Loucy (cell line): Measurements from ENCODE around the gene IFNA1.
A peak's percentile ranks its signal among the peaks of the same experiment; 100 is the strongest.

Experiments used
- H2AFZ ChIP-seq: fragments of 200-600 bp; sonication (generic); 2 replicates; pipeline ENCODE4 v1.6.0; 2016; ENCODE audit warnings: antibody characterized with exemption, mild to moderate bottlenecking, low read length, moderate library complexity
- H3F3A ChIP-seq: fragments of 200-600 bp; 2 replicates; pipeline ENCODE4 v1.6.0; 2016; ENCODE audit warnings: antibody characterized with exemption, low read depth, mild to moderate bottlenecking
- H3K27me3 ChIP-seq: fragments of 200-600 bp; sonication (generic); 2 replicates; pipeline ENCODE4 v1.6.1; 2014; ENCODE audit warnings: low read length, mild to moderate bottlenecking; ENCODE audit not compliant: insufficient read depth, poor library complexity, severe bottlenecking
- H3K36me3 ChIP-seq: fragments of 200-600 bp; sonication (generic); 2 replicates; pipeline ENCODE4 v1.6.1; 2016; ENCODE audit warnings: low read length; ENCODE audit not compliant: insufficient read depth
- H3K4me1 ChIP-seq: fragments of 200-600 bp; sonication (generic); 2 replicates; pipeline ENCODE4 v1.5.1; 2014; ENCODE audit warnings: low read length, mild to moderate bottlenecking; ENCODE audit not compliant: insufficient read depth, poor library complexity, severe bottlenecking
- H3K4me2 ChIP-seq: fragments of 200-600 bp; sonication (generic); 2 replicates; pipeline ENCODE4 v1.6.0; 2014; ENCODE audit warnings: antibody characterized with exemption, low read length, low read depth, mild to moderate bottlenecking; ENCODE audit not compliant: poor library complexity, severe bottlenecking
- H3K4me3 ChIP-seq: fragments of 200-600 bp; sonication (generic); 2 replicates; pipeline ENCODE4 v1.5.1; 2014; ENCODE audit warnings: low read length, mild to moderate bottlenecking, mixed read lengths; ENCODE audit not compliant: poor library complexity, severe bottlenecking
- H3K79me2 ChIP-seq: fragments of 200-600 bp; sonication (generic); 2 replicates; pipeline ENCODE4 v1.6.1; 2014; ENCODE audit warnings: low read length; ENCODE audit not compliant: insufficient read depth
- H3K9ac ChIP-seq: fragments of 200-600 bp; sonication (generic); 2 replicates; pipeline ENCODE4 v1.6.0; 2014; ENCODE audit warnings: mild to moderate bottlenecking, low read depth, low read length, moderate library complexity; ENCODE audit not compliant: poor library complexity, severe bottlenecking
- H3K9me2 ChIP-seq: fragments of 200-600 bp; sonication (generic); replicated peaks from 2 replicates; pipeline ENCODE4 v1.6.1; 2016; ENCODE audit warnings: low read depth, low read length, mixed read lengths
- H3K9me3 ChIP-seq: fragments of 200-600 bp; sonication (generic); 2 replicates; pipeline ENCODE4 v1.6.1; 2014; ENCODE audit warnings: mild to moderate bottlenecking, antibody characterized with exemption, low read length, low read depth; ENCODE audit not compliant: insufficient read depth
- H4K20me1 ChIP-seq: fragments of 200-600 bp; sonication (generic); 2 replicates; pipeline ENCODE4 v1.6.0; 2014; ENCODE audit warnings: antibody characterized with exemption, low read length, mild to moderate bottlenecking; ENCODE audit not compliant: insufficient read depth, poor library complexity, severe bottlenecking
- CTCF ChIP-seq: fragments of 200-600 bp; sonication (generic); conservative IDR thresholded peaks from 2 replicates; pipeline ENCODE4 v1.5.1; 2014; ENCODE audit warnings: mild to moderate bottlenecking, antibody characterized with exemption, low read length
- EZH2phosphoT487 ChIP-seq: fragments of 200-600 bp; IDR thresholded peaks from 2 replicates; pipeline ENCODE4 v1.6.1; 2018; ENCODE audit warnings: antibody characterized with exemption, mild to moderate bottlenecking, moderate library complexity, borderline replicate concordance

IFNA1 gene

GRCh38 chr9:21440139-21440538, at the start of gene IFNA1:
IFNA1 (plus strand) TSS chr9:21440439; CDS start chr9:21440508, 69 bp downstream.
- Histone ChIP-seq H4K20me1 (no peaks in the 10 kb centered on the region), H3K36me3 (no peaks in the 10 kb centered on the region), H3K9ac (no peak within 1 kb of the TSS), H3F3A (no peaks in the 10 kb centered on the region), H3K79me2 (no peaks in the 10 kb centered on the region), H3K27me3 (no peaks in the 10 kb centered on the region), H3K4me3 (no peak within 1 kb of the TSS), H2AFZ (no peak within 1 kb of the TSS), H3K9me2 (no peaks in the 10 kb centered on the region), H3K9me3 (no peaks in the 10 kb centered on the region), H3K4me2 (no peak within 1 kb of the TSS), H3K4me1 (peaks cover 6% of the 10 kb centered on the region)
- TF ChIP-seq CTCF (no peak), EZH2phosphoT487 (no peak)

- no peak overlapping the region for H3K4me2 ChIP-seq
- no peak overlapping the region for H2AFZ ChIP-seq
- no peaks in the 10 kb centered on the region for H3K27me3 ChIP-seq
- no peaks in the 10 kb centered on the region for H3K9me2 ChIP-seq
- H3K4me3 ChIP-seq, result no peak overlapping the region
- H3K9me3 ChIP-seq, result no peaks in the 10 kb centered on the region
- no peak for TF ChIP-seq EZH2phosphoT487
- peak; percentile 40 for TF ChIP-seq CTCF
- H3K4me1 ChIP-seq, result no peaks in the 10 kb centered on the region
- no peak overlapping the region for H3K9ac ChIP-seq
- no peaks in the 10 kb centered on the region for H3F3A ChIP-seq
- no peaks in the 10 kb centered on the region for H4K20me1 ChIP-seq
- H3K36me3 ChIP-seq, result no peaks in the 10 kb centered on the region
- H3K79me2 ChIP-seq, result no peaks in the 10 kb centered on the region
These were observed 48.0 kb upstream of the IFNA1 start for GRCh38 chr9:21392270-21392669.

GRCh38 chr9:21395778-21396717, 44.2 kb upstream of the IFNA1 start:
- no peaks in the 10 kb centered on the region for H3K27me3 ChIP-seq
- H3K4me2 ChIP-seq, result peak overlapping the region; percentile 61
- H3K9me3 ChIP-seq, result no peaks in the 10 kb centered on the region
- no peaks in the 10 kb centered on the region for H3K36me3 ChIP-seq
- H3K4me1 ChIP-seq, result no peaks in the 10 kb centered on the region
- peak overlapping the region; percentile 35 for H3K9ac ChIP-seq
- H3K9me2 ChIP-seq, result no peaks in the 10 kb centered on the region
- no peaks in the 10 kb centered on the region for H3F3A ChIP-seq
- H4K20me1 ChIP-seq, result no peaks in the 10 kb centered on the region
- H3K79me2 ChIP-seq, result no peaks in the 10 kb centered on the region
- peak overlapping the region; percentile 72 for H3K4me3 ChIP-seq
- peak overlapping the region; percentile 85 for H2AFZ ChIP-seq
- TF ChIP-seq CTCF (peak; percentile 65), EZH2phosphoT487 (no peak)
